Endodermal cell (in vitro differentiated cells): ENCODE data around the gene CRHR2. TPM values are rescaled to one million over a fixed set of nuclear protein-coding genes. Genes with fewer than 3 reads are reported as not detected.

ENCODE experiments used
- DNase-seq: peaks from one replicate; pipeline ENCODE4 v3.0.0-alpha.2; 2017
- H3K27ac ChIP-seq: 2 replicates; pipeline ENCODE4 v1.5.1; 2013; ENCODE audit warnings: mild to moderate bottlenecking, low read depth, low read length, moderate library complexity
- H3K27me3 ChIP-seq: 2 replicates; pipeline ENCODE4 v1.6.1; 2013; ENCODE audit warnings: mild to moderate bottlenecking, low read length, moderate library complexity; ENCODE audit not compliant: insufficient read depth, control insufficient read depth, poor library complexity, severe bottlenecking
- H3K36me3 ChIP-seq: 2 replicates; pipeline ENCODE4 v1.7.0; 2013; ENCODE audit warnings: mild to moderate bottlenecking, low read length, moderate library complexity; ENCODE audit not compliant: control insufficient read depth, insufficient read depth
- H3K4me1 ChIP-seq: one replicate; pipeline ENCODE4 v1.7.0; 2013; ENCODE audit warnings: low read length; ENCODE audit not compliant: control insufficient read depth, insufficient read depth
- H3K4me3 ChIP-seq: 2 replicates; pipeline ENCODE4 v1.5.1; 2013; ENCODE audit warnings: mild to moderate bottlenecking, low read length, moderate library complexity
- H3K9ac ChIP-seq: 2 replicates; pipeline ENCODE4 v1.6.1; 2013; ENCODE audit warnings: mild to moderate bottlenecking, low read length, moderate library complexity; ENCODE audit not compliant: poor library complexity, severe bottlenecking; ENCODE audit errors: extremely low read depth
- H3K9me3 ChIP-seq: 2 replicates; pipeline ENCODE4 v1.6.1; 2013; ENCODE audit warnings: mild to moderate bottlenecking, low read length, moderate library complexity; ENCODE audit not compliant: control insufficient read depth
- H3K27ac Mint-ChIP-seq: 2 replicates; pipeline ENCODE4 v1.8.0; 2020; ENCODE audit warnings: mixed read lengths
- H3K27me3 Mint-ChIP-seq: 2 replicates; pipeline ENCODE4 v1.8.0; 2021; ENCODE audit warnings: mild to moderate bottlenecking, mixed read lengths; ENCODE audit not compliant: insufficient read depth
- H3K36me3 Mint-ChIP-seq: 2 replicates; pipeline ENCODE4 v1.8.0; 2020; ENCODE audit warnings: low read depth, mixed read lengths
- H3K4me1 Mint-ChIP-seq: 2 replicates; pipeline ENCODE4 v1.8.0; 2020; ENCODE audit warnings: mixed read lengths
- H3K4me3 Mint-ChIP-seq: 2 replicates; pipeline ENCODE4 v1.8.0; 2020; ENCODE audit warnings: mild to moderate bottlenecking, moderate library complexity, mixed read lengths
- H3K9me3 Mint-ChIP-seq: 2 replicates; pipeline ENCODE4 v1.8.0; 2020; ENCODE audit warnings: mild to moderate bottlenecking, mixed read lengths
- WGBS, 2 experiments: methylation state at CpG; one replicate each; pipeline versions ENCODE4 v1.1.5 to v1.1.7; 2013; ENCODE audit warnings: missing lambda C conversion rate in 2 of 2, mixed read lengths in 1 of 2; ENCODE audit not compliant: insufficient coverage in 1 of 2, insufficient read length in 1 of 2; 5-methylcytosine and 5-hydroxymethylcytosine counted together
- total RNA-seq, 2 donors: library from RNA; stranded (reverse); fragmentation: NEBNext Ultra II Directional in 1 of 2; extraction: Animal tissue kit (Norgen Biotek cat#: 25700) in 1 of 2; gene quantifications; 2 replicates in 1 of 2; 3 replicates in 1 of 2; pipeline ENCODE4 v1.2.1, GENCODE V29; 2021
- TF ChIP-seq, protein P1 (sequence below): fragments of 200-600 bp; sonication (generic); conservative IDR thresholded peaks from 2 replicates; pipeline ENCODE4 v1.5.0; 2021; ENCODE audit warnings: antibody characterized with exemption, mild to moderate bottlenecking

CRHR2 gene
- total RNA-seq, 2 donors from 2014 or later, result not detected

DNA sequence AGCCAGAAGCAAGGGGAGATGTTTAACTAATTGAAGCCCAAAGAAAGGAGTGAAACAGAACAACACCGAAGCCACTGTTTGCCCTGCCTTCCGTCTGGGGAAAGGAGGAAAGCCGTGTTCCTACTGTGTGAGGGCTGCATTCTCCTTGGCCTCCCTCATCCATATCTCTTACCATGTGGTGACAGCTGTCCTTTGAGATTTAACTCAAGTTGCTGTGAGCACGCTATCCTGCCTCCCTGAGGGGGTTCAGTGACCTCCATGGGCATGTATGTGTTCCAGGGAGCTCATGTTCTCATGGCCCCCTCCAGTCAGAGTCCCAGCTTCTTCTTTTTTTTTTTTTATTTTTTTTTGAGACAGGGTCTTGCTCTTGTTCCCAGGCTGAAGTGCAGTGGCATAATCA, 26.2 kb upstream of the CRHR2 start:
- no peaks in the 10 kb centered on the region for H3K36me3 Mint-ChIP-seq
- no peak overlapping the region for H3K4me3 Mint-ChIP-seq
- no peak for DNase-seq
- Histone ChIP-seq H3K36me3 (no peaks in the 10 kb centered on the region), H3K27ac (no peak overlapping the region), H3K4me1 (no peaks in the 10 kb centered on the region), H3K4me3 (no peak overlapping the region), H3K27me3 (peaks cover 18% of the 10 kb centered on the region), H3K9me3 (no peaks in the 10 kb centered on the region), H3K9ac (no peak overlapping the region)
- H3K4me1 Mint-ChIP-seq, result no peaks in the 10 kb centered on the region
- H3K27ac Mint-ChIP-seq, result no peak overlapping the region
- no peaks in the 10 kb centered on the region for H3K9me3 Mint-ChIP-seq
- H3K27me3 Mint-ChIP-seq, result peaks cover 12% of the 10 kb centered on the region
- TF ChIP-seq, protein P1, sequence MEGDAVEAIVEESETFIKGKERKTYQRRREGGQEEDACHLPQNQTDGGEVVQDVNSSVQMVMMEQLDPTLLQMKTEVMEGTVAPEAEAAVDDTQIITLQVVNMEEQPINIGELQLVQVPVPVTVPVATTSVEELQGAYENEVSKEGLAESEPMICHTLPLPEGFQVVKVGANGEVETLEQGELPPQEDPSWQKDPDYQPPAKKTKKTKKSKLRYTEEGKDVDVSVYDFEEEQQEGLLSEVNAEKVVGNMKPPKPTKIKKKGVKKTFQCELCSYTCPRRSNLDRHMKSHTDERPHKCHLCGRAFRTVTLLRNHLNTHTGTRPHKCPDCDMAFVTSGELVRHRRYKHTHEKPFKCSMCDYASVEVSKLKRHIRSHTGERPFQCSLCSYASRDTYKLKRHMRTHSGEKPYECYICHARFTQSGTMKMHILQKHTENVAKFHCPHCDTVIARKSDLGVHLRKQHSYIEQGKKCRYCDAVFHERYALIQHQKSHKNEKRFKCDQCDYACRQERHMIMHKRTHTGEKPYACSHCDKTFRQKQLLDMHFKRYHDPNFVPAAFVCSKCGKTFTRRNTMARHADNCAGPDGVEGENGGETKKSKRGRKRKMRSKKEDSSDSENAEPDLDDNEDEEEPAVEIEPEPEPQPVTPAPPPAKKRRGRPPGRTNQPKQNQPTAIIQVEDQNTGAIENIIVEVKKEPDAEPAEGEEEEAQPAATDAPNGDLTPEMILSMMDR, result no peak
- WGBS, 2 experiments, result 89 to 100% methylated on average over 3 to 4 of the region's 4 CpGs

DNA sequence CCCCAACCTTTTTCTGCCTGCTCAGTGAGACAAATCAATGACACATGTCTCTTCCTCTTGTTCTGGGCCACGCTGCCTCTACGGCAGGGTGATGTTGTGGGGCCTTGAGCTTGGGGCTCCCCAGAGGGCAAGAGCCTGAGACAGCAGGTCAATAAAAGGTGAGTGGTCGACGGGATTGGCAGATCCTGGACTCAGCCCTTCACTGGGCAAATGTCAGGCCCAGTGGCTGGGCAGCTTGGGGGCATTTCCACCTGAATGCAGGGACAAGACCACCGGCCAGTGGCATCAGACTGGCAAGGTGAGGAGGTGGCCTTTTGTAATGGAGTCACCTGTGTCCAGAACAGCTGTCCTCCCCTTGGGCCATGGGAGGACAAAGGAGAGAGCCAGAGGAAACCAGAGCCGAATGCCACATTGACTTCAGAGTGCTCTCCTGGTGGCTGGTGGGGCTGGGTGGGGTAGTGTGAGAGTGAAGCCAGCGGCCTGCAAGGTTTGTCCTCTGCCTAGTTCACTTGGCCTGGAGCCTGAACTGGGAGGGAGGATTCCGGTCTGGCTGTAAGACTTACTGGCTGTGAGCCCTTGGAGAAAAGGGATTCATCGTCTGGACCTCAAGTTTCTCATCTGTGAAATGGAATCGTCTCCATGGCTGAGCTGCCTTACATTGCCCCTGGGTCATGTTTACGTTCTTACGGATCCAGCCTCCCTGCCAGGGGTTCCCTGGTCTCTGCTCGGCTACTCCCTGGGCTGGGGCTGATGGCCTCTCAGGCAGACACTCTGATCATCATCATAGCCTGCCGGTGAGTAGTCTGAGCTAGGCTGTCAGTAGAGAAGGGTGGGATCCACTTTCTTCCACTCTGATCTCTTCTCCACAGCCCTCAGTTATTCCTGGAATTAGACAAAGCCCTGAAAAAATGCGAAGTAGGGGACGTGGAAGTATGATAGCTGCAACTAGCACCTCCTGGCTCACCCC, 25.4 kb upstream of the CRHR2 start:
- no peaks in the 10 kb centered on the region for H3K36me3 ChIP-seq
- no peaks in the 10 kb centered on the region for H3K4me1 ChIP-seq
- no peaks in the 10 kb centered on the region for H3K4me1 Mint-ChIP-seq
- TF ChIP-seq, protein P1, result no peak
- no peak overlapping the region for H3K9ac ChIP-seq
- no peak overlapping the region for H3K4me3 Mint-ChIP-seq
- DNase-seq, result no peak
- H3K27me3 ChIP-seq, result peaks cover 25% of the 10 kb centered on the region
- 85 to 86% methylated on average over 11 to 16 of the region's 16 CpGs for WGBS, 2 experiments
- peaks cover 19% of the 10 kb centered on the region for H3K27me3 Mint-ChIP-seq
- H3K4me3 ChIP-seq, result no peak overlapping the region
- no peak overlapping the region for H3K27ac Mint-ChIP-seq
- no peaks in the 10 kb centered on the region for H3K9me3 ChIP-seq
- no peak overlapping the region for H3K27ac ChIP-seq
- no peaks in the 10 kb centered on the region for H3K9me3 Mint-ChIP-seq
- no peaks in the 10 kb centered on the region for H3K36me3 Mint-ChIP-seq

DNA sequence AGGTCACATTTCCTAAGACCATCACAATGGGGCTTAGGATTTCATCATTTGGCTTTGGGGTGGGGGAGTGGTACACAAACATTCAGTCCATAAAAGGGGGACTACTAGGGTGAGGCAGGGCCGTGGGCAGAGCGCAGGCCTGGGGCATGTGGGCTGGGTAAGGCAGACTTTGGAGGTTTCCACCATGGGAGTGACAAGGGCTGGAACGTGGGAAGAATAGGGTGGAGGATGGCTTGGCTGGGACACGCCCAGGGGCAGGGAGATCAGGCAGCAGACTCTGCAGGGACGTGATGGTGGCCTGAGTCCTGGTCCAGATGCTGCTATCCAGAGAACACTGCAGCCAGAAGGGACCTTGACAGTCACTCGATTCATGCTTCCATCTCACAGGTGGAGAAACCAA, 24.7 kb upstream of the CRHR2 start:
- Mint-ChIP-seq H3K27me3 (peaks cover 27% of the 10 kb centered on the region), H3K4me1 (no peaks in the 10 kb centered on the region), H3K4me3 (no peak overlapping the region), H3K27ac (no peak overlapping the region), H3K36me3 (no peaks in the 10 kb centered on the region), H3K9me3 (no peaks in the 10 kb centered on the region)
- TF ChIP-seq, protein P1, result no peak
- 88 to 96% methylated on average over 3 to 6 of the region's 6 CpGs for WGBS, 2 experiments
- Histone ChIP-seq H3K27me3 (peaks cover 33% of the 10 kb centered on the region), H3K36me3 (no peaks in the 10 kb centered on the region), H3K4me3 (no peak overlapping the region), H3K9ac (no peak overlapping the region), H3K27ac (no peak overlapping the region), H3K4me1 (no peaks in the 10 kb centered on the region), H3K9me3 (no peaks in the 10 kb centered on the region)
- DNase-seq, result no peak
